ENCODE data around the gene A4GALT.
A peak's percentile ranks its signal among the peaks of the same experiment; 100 is the strongest.
"Not testable (repeated sequence)": the region's sequence is repeated elsewhere in the genome, so short reads cannot be mapped to it uniquely, and the experiment has no call there.

The A4GALT gene

GRCh38 chr22:42679691-42680090 is 41.0 kb downstream of the A4GALT start:
- no peak for DNase-seq

GRCh38 chr22:42678894-42679293 is 41.8 kb downstream of the A4GALT start:
- DNase-seq, result no peak

GRCh38 chr22:42677936-42678335 is 42.7 kb downstream of the A4GALT start:
- not testable (repeated sequence) for DNase-seq

- no peak for DNase-seq
These were observed 44.5 kb downstream of the A4GALT start for GRCh38 chr22:42676059-42676607.

GRCh38 chr22:42673898-42674401 is 46.7 kb downstream of the A4GALT start:
- no peak for DNase-seq

- DNase-seq, result not testable (repeated sequence)
These were observed 47.6 kb downstream of the A4GALT start for GRCh38 chr22:42673071-42673470.

- no peak for DNase-seq
These were observed 49.6 kb downstream of the A4GALT start for GRCh38 chr22:42670921-42671709.

GRCh38 chr22:42670046-42670445 is 50.6 kb downstream of the A4GALT start:
- no peak for DNase-seq

GRCh38 chr22:42666393-42666792 is 54.3 kb downstream of the A4GALT start:
- not testable (repeated sequence) for DNase-seq

- DNase-seq, result no peak
These were observed 55.5 kb downstream of the A4GALT start for GRCh38 chr22:42664976-42665831.

GRCh38 chr22:42661985-42662831 is 58.5 kb downstream of the A4GALT start:
- no peak for DNase-seq

- no peak for DNase-seq
These were observed 64.1 kb downstream of the A4GALT start for GRCh38 chr22:42656578-42656977.

- DNase-seq, result peak; percentile 77 to 83
These were observed 65.0 kb downstream of the A4GALT start for GRCh38 chr22:42655693-42656092.

GRCh38 chr22:42654436-42655073 is 66.1 kb downstream of the A4GALT start:
- DNase-seq, result no peak

- no peak for DNase-seq
These were observed 66.7 kb downstream of the A4GALT start for GRCh38 chr22:42653999-42654398.

GRCh38 chr22:42651134-42651533 is 69.5 kb downstream of the A4GALT start:
- DNase-seq, result no peak

GRCh38 chr22:42649246-42650099 is 71.2 kb downstream of the A4GALT start, which contains the start of gene CYB5R3:
CYB5R3 (minus strand) TSS chr22:42649392; CDS start chr22:42649315, 77 bp downstream.
- peak; percentile 6 to 41 for DNase-seq

- DNase-seq, result no peak
These were observed 72.1 kb downstream of the A4GALT start for GRCh38 chr22:42648368-42649245.

- no peak for DNase-seq
These were observed 72.7 kb downstream of the A4GALT start for GRCh38 chr22:42648017-42648367.
